ENCODE results near the gene YJU2.

GRCh38 chr19:4228765-4229178, 18.1 kb upstream of the YJU2 start:
- TF ChIP-seq CTCF (IDR thresholded peaks at IDR 0.05; ENCODE audit: low read length) (no peak), EZH2 (optimal IDR thresholded peaks at IDR 0.05; ENCODE audit: low read depth, low read length) (no peak), EZH2phosphoT487 (IDR thresholded peaks at IDR 0.05; ENCODE audit: low read length) (no peak)
